Stimulated activated naive B cell treated with anti-CD40 and anti-IgM and Interleukin-4, amounts not matched to agents 10 μg/mL and 1 μg/mL and 100 μg/mL, for 72 hours (primary cell): ENCODE data around the gene APCDD1.

ENCODE experiments used
- ATAC-seq, 2 donors: fragments of 150-1000 bp; cut with Tn5 transposase; replicated peaks; 2 replicates each; pipeline ENCODE4 v1.10.0; 2021; ENCODE audit warnings: moderate library complexity in 1 of 2
- DNase-seq: peaks from one replicate; pipeline ENCODE4 v3.0.0; 2021
- H3K27ac Mint-ChIP-seq: one replicate; pipeline ENCODE4 v1.8.0; 2022; ENCODE audit warnings: mild to moderate bottlenecking, mixed read lengths
- H3K27me3 Mint-ChIP-seq, 2 donors: one replicate each; pipeline ENCODE4 v1.8.0; 2022; ENCODE audit warnings: mixed read lengths in 2 of 2
- H3K36me3 Mint-ChIP-seq, 2 donors: one replicate each; pipeline ENCODE4 v1.8.0; 2022; ENCODE audit warnings: mixed read lengths in 2 of 2, mild to moderate bottlenecking in 1 of 2
- H3K4me1 Mint-ChIP-seq, 2 donors: one replicate each; pipeline ENCODE4 v1.8.0; 2022; ENCODE audit warnings: mixed read lengths in 2 of 2, mild to moderate bottlenecking in 1 of 2
- H3K4me3 Mint-ChIP-seq, 2 donors: one replicate each; pipeline ENCODE4 v1.8.0; 2022; ENCODE audit warnings: mild to moderate bottlenecking in 2 of 2, mixed read lengths in 2 of 2, moderate library complexity in 1 of 2
- H3K9me3 Mint-ChIP-seq, 2 donors: one replicate each; pipeline ENCODE4 v1.8.0; 2022; ENCODE audit warnings: mixed read lengths in 2 of 2, mild to moderate bottlenecking in 1 of 2

The APCDD1 gene

DNA sequence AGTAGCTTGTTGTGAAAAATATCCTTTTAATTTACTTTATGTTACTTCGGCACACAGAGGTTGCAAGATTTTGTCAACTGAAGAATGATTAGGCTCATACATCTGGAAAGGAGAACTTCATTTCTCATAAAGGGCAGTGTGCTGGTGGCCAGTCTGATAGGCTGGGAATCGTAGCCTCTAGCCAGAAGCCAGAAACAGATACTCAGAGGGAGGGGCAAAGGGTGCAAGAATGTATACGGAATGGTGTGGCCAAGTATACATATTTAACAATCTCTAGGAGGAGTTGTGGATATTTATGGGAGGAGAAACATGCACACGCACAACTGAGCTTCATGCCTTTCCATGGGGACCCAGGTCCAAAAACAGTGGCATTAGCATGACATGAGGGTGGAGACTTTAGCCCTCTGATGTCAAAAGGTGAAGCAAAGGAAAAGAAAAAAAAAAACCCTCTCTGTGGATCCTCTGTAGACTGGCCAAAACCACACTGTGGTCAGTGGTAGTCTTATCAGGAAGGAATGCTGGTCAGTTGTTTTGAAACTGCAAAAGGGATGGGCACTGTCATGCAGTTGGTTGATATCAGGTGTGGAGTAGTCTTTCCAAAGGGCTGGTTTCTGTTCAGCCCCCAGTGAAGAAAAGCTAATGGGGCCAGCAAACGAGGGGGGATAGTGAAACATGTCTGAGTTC lies 34.9 kb upstream of the APCDD1 start:
- no peak for ATAC-seq
- Mint-ChIP-seq H3K4me3 (no peak overlapping the region), H3K4me1 (peaks cover 0 to 1% of the 10 kb centered on the region in 2 donors), H3K9me3 (peaks cover 3 to 4% of the 10 kb centered on the region in 2 donors), H3K36me3 (peaks cover 0 to 2% of the 10 kb centered on the region in 2 donors), H3K27ac (no peak overlapping the region), H3K27me3 (peaks cover 8 to 17% of the 10 kb centered on the region in 2 donors)
- no peak for DNase-seq

DNA sequence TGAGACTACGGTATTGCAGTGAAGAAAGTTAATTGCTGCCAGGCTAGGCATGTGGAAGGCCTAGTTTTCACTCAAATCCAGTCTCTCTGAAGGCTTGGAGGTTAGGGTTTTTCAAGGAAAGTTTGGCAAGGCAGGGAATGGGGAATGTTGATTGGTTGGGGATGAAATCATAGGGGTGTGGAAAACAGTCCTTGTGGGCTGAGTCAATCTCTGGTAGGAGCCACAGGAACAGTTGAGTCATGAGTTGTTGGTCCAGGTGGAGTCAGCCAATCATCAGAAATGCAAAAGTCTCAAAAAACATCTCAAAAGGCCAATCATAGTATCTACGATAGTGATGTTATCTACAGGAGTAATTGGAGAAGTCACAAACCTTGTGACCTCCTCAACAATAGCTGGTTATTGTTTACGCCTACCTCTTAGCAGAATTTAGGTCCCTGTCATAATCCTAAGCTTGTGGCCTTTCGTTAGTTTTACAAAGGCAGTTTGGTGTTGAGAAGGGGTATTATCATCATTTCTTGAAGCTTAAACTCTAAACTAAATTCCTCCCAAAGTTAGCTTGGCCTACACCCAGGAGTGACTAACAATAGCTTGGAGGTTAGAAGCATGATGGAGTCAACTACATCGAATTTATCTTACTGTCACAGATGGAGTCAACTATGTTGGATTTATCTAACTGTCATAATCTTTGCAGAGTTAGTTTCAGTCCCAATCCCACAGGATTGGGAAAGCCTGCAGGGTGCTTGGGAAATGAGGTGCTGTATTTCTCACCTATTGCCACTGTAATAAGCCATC lies 33.7 kb upstream of the APCDD1 start:
- ATAC-seq = no peak
- peak overlapping the region; percentile 14 for H3K27ac Mint-ChIP-seq
- peaks cover 0 to 2% of the 10 kb centered on the region in 2 donors for H3K36me3 Mint-ChIP-seq
- H3K4me1 Mint-ChIP-seq = no peaks in the 10 kb centered on the region
- no peak for DNase-seq
- peaks cover 3 to 4% of the 10 kb centered on the region in 2 donors for H3K9me3 Mint-ChIP-seq
- H3K4me3 Mint-ChIP-seq = no peak overlapping the region
- peaks cover 14 to 20% of the 10 kb centered on the region in 2 donors for H3K27me3 Mint-ChIP-seq

- no peak overlapping the region for H3K27ac Mint-ChIP-seq
- H3K27me3 Mint-ChIP-seq = peaks cover 19 to 25% of the 10 kb centered on the region in 2 donors
- DNase-seq (no peak), ATAC-seq (no peak)
- H3K36me3 Mint-ChIP-seq = peaks cover 0 to 2% of the 10 kb centered on the region in 2 donors
- H3K9me3 Mint-ChIP-seq = peaks cover 3 to 4% of the 10 kb centered on the region in 2 donors
- H3K4me3 Mint-ChIP-seq = no peak overlapping the region
- H3K4me1 Mint-ChIP-seq = no peaks in the 10 kb centered on the region
These were observed 32.6 kb upstream of the APCDD1 start for GRCh38 chr18:10421859-10422258.

GRCh38 chr18:10422731-10423130 lies 31.7 kb upstream of the APCDD1 start:
- no peak overlapping the region for H3K27ac Mint-ChIP-seq
- H3K36me3 Mint-ChIP-seq = peaks cover 0 to 2% of the 10 kb centered on the region in 2 donors
- no peaks in the 10 kb centered on the region for H3K4me1 Mint-ChIP-seq
- DNase-seq = no peak
- no peak overlapping the region for H3K4me3 Mint-ChIP-seq
- peaks cover 3 to 4% of the 10 kb centered on the region in 2 donors for H3K9me3 Mint-ChIP-seq
- peaks cover 19 to 25% of the 10 kb centered on the region in 2 donors for H3K27me3 Mint-ChIP-seq
- ATAC-seq = no peak

DNA sequence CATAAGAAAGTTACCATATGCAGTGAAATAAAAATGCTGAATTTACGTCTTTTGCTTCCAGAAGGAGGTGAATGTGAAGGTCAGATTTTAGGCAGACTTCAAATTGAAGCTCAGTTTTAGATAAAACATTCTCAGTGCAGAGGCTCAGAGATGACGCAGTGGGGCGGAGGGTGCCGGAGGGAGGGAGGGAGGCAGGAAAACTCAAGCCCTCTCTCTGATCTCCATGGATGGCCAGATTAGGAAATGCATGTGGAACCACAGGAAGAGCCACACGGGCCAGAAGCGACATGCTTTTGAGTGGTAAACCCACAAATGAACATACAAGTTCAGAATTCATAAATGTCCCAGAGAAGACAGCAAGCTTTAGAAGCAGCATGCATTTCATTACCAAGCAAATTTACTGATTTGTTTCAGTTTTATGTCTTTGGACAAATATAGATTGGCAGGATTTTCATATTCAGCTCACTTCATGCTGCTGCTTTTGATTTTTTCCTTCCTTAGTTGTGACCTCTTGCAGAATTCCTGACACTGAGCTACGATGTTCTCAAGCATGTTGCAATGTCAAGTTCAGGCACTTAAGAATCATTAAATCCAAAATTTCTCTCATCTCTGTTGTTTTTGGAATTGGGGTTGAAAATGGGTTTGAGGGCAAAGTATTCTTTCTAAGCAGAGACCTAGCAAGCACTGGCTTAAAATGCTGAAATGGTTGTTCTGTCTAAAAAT lies 29.7 kb upstream of the APCDD1 start:
- H3K4me1 Mint-ChIP-seq = no peaks in the 10 kb centered on the region
- H3K36me3 Mint-ChIP-seq = no peaks in the 10 kb centered on the region
- peaks cover 3 to 4% of the 10 kb centered on the region in 2 donors for H3K9me3 Mint-ChIP-seq
- ATAC-seq (no peak), DNase-seq (no peak)
- H3K4me3 Mint-ChIP-seq = no peak overlapping the region
- no peak overlapping the region for H3K27ac Mint-ChIP-seq
- peaks cover 19 to 25% of the 10 kb centered on the region in 2 donors for H3K27me3 Mint-ChIP-seq

GRCh38 chr18:10430677-10431076 lies 23.8 kb upstream of the APCDD1 start:
- Mint-ChIP-seq H3K27ac (no peak overlapping the region), H3K4me3 (no peak overlapping the region), H3K27me3 (peaks cover 6 to 10% of the 10 kb centered on the region in 2 donors), H3K36me3 (no peaks in the 10 kb centered on the region), H3K9me3 (no peaks in the 10 kb centered on the region), H3K4me1 (no peaks in the 10 kb centered on the region)
- ATAC-seq (no peak), DNase-seq (no peak)

GRCh38 chr18:10431680-10432079 lies 22.8 kb upstream of the APCDD1 start:
- Mint-ChIP-seq H3K36me3 (no peaks in the 10 kb centered on the region), H3K27ac (no peak overlapping the region), H3K4me1 (no peaks in the 10 kb centered on the region), H3K4me3 (no peak overlapping the region), H3K27me3 (peaks cover 0 to 4% of the 10 kb centered on the region in 2 donors), H3K9me3 (no peaks in the 10 kb centered on the region)
- DNase-seq = no peak
- ATAC-seq = no peak

- no peak for ATAC-seq
- no peak for DNase-seq
- Mint-ChIP-seq H3K4me3 (no peak overlapping the region), H3K27me3 (peaks cover 0 to 4% of the 10 kb centered on the region in 2 donors), H3K27ac (no peak overlapping the region), H3K36me3 (no peaks in the 10 kb centered on the region), H3K4me1 (no peaks in the 10 kb centered on the region), H3K9me3 (no peaks in the 10 kb centered on the region)
These were observed 21.7 kb upstream of the APCDD1 start for GRCh38 chr18:10432781-10433180.

- Mint-ChIP-seq H3K27me3 (peaks cover 0 to 4% of the 10 kb centered on the region in 2 donors), H3K9me3 (no peaks in the 10 kb centered on the region)
- ATAC-seq = no peak
These were observed 18.3 kb upstream of the APCDD1 start for GRCh38 chr18:10436160-10436559.

GRCh38 chr18:10437837-10438236 lies 16.6 kb upstream of the APCDD1 start:
- no peak for DNase-seq
- H3K36me3 Mint-ChIP-seq = no peaks in the 10 kb centered on the region

More at GRCh38 chr18:10436160-10436559, 18.3 kb upstream of the APCDD1 start:
- no peaks in the 10 kb centered on the region for H3K36me3 Mint-ChIP-seq
- H3K4me1 Mint-ChIP-seq = peaks cover 0 to 6% of the 10 kb centered on the region in 2 donors
- no peak overlapping the region for H3K4me3 Mint-ChIP-seq
- DNase-seq = no peak
- H3K27ac Mint-ChIP-seq = no peak overlapping the region

GRCh38 chr18:10439898-10440297 lies 14.5 kb upstream of the APCDD1 start:
- no peak overlapping the region for H3K27ac Mint-ChIP-seq
- H3K27me3 Mint-ChIP-seq = no peaks in the 10 kb centered on the region
- H3K36me3 Mint-ChIP-seq = no peaks in the 10 kb centered on the region
- H3K9me3 Mint-ChIP-seq = no peaks in the 10 kb centered on the region
- DNase-seq (no peak), ATAC-seq (no peak)
- H3K4me1 Mint-ChIP-seq = peaks cover 7 to 20% of the 10 kb centered on the region in 2 donors
- no peak overlapping the region for H3K4me3 Mint-ChIP-seq

More at GRCh38 chr18:10437837-10438236, 16.6 kb upstream of the APCDD1 start:
- Mint-ChIP-seq H3K27me3 (peaks cover 0 to 4% of the 10 kb centered on the region in 2 donors), H3K27ac (no peak overlapping the region), H3K4me1 (peaks cover 7 to 20% of the 10 kb centered on the region in 2 donors), H3K4me3 (no peak overlapping the region), H3K9me3 (no peaks in the 10 kb centered on the region)
- ATAC-seq = peak in 1 of 2 donors; percentile 48

DNA sequence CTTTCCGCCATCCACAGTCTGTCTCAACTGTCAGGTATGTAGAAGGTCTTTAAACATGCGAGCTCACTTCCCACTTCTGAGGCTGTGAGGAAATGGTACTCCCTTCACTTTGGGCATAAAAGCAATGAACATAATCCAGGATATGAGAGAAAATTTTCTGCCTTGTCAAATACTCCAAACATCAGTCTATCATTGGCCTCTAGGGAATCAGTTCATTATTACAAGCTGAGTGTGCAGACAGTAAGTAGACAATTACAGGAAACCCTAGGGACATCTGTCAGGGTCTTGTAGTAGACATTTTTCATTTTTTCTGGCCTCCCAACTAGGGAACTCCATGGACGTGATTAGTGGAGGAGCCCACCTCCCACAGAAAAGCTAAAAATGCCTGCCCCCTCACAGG lies 13.6 kb upstream of the APCDD1 start:
- Mint-ChIP-seq H3K9me3 (no peaks in the 10 kb centered on the region), H3K4me3 (no peak overlapping the region), H3K27ac (no peak overlapping the region), H3K4me1 (peaks cover 7 to 20% of the 10 kb centered on the region in 2 donors), H3K27me3 (no peaks in the 10 kb centered on the region), H3K36me3 (no peaks in the 10 kb centered on the region)
- ATAC-seq = no peak
- no peak for DNase-seq

DNA sequence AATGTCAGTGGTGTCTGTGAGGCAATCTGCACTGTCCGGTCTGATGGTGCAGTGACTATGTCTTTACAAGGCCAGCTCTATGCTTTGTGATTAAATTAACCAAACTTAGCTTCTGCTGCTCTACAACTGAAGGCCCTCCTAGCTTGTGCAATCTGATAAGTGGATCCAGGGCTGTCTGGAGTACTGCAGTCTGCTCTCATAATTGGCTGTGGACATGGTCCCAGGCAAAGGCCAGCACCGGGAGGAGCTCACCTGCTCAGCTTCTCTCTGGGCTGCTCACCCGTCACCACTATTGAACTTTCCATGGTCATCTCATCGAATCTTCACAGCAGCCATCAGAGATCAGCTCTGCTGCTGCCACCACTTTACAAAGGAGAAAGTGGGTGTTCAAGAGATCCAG lies 13.0 kb upstream of the APCDD1 start:
- Mint-ChIP-seq H3K36me3 (no peaks in the 10 kb centered on the region), H3K27me3 (no peaks in the 10 kb centered on the region), H3K4me1 (peaks cover 7 to 20% of the 10 kb centered on the region in 2 donors), H3K4me3 (no peak overlapping the region), H3K27ac (no peak overlapping the region), H3K9me3 (no peaks in the 10 kb centered on the region)
- no peak for ATAC-seq
- DNase-seq = no peak

DNA sequence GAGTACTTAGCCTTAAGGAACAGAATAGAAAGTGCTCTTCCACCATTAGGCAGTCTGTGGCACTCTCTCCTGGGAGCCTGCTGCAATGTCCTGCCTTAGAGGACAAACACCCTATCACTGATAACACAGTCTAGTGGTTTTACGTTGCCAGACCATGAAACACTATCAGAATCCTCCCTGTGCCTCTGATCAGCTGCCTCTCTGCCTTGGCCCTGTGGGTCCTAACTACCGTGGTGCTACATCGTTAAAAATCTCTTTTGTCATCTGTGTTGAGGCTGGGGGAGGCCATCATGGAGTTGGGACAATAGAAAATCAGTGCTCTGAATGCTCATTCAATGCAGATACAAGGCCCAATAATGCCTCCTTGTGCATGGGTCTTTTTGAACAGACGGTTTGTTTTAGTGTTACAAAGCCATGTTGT lies 11.9 kb upstream of the APCDD1 start:
- Mint-ChIP-seq H3K27me3 (no peaks in the 10 kb centered on the region), H3K4me1 (peaks cover 7 to 20% of the 10 kb centered on the region in 2 donors)

More for the DNA sequence above, 11.9 kb upstream of the APCDD1 start:
- DNase-seq = no peak
- Mint-ChIP-seq H3K9me3 (no peaks in the 10 kb centered on the region), H3K36me3 (no peaks in the 10 kb centered on the region), H3K4me3 (no peak overlapping the region), H3K27ac (no peak overlapping the region)
- no peak for ATAC-seq
